GM23248 (cell line): Measurements from ENCODE around the gene VCX3A. TPM values are rescaled to one million over a fixed set of nuclear protein-coding genes. Genes with fewer than 3 reads are reported as not detected.

Experiments
- DNase-seq: peaks from one replicate; pipeline ENCODE4 v3.0.0-alpha.2; 2015
- H2AFZ ChIP-seq: fragments of 200-600 bp; sonication (generic); 2 replicates; pipeline ENCODE4 v1.6.1; 2016; ENCODE audit warnings: antibody characterized with exemption
- H3F3A ChIP-seq: fragments of 200-600 bp; sonication (generic); 2 replicates; pipeline ENCODE4 v1.6.1; 2016; ENCODE audit warnings: mild to moderate bottlenecking, antibody characterized with exemption, mixed run types; ENCODE audit not compliant: insufficient read depth
- H3K27ac ChIP-seq: fragments of 200-600 bp; sonication (generic); 2 replicates; pipeline ENCODE4 v1.5.1; 2016; ENCODE audit warnings: mild to moderate bottlenecking
- H3K27me3 ChIP-seq: fragments of 200-600 bp; sonication (generic); replicated peaks from 2 replicates; pipeline ENCODE4 v1.6.1; 2016; ENCODE audit warnings: mild to moderate bottlenecking; ENCODE audit not compliant: insufficient read depth
- H3K36me3 ChIP-seq: fragments of 200-600 bp; sonication (generic); 2 replicates; pipeline ENCODE4 v1.6.1; 2016; ENCODE audit warnings: low read depth, mild to moderate bottlenecking
- H3K4me1 ChIP-seq: fragments of 200-600 bp; sonication (generic); 2 replicates; pipeline ENCODE4 v1.6.1; 2016; ENCODE audit warnings: mild to moderate bottlenecking; ENCODE audit not compliant: insufficient read depth
- H3K4me2 ChIP-seq: fragments of 200-600 bp; sonication (generic); one replicate; pipeline ENCODE4 v1.6.1; 2016; ENCODE audit warnings: mild to moderate bottlenecking; ENCODE audit not compliant: unreplicated experiment
- H3K4me3 ChIP-seq: fragments of 200-600 bp; sonication (generic); 2 replicates; pipeline ENCODE4 v1.5.1; 2016; ENCODE audit warnings: mild to moderate bottlenecking
- H3K79me2 ChIP-seq: fragments of 200-600 bp; sonication (generic); 2 replicates; pipeline ENCODE4 v1.6.1; 2016; ENCODE audit warnings: mild to moderate bottlenecking; ENCODE audit not compliant: insufficient read depth
- H3K9ac ChIP-seq: fragments of 200-600 bp; sonication (generic); 2 replicates; pipeline ENCODE4 v1.6.1; 2016; ENCODE audit warnings: mild to moderate bottlenecking
- H3K9me2 ChIP-seq: fragments of 200-600 bp; sonication (generic); 2 replicates; pipeline ENCODE4 v1.6.1; 2016; ENCODE audit warnings: mixed run types, mild to moderate bottlenecking, moderate library complexity; ENCODE audit not compliant: insufficient read depth
- H3K9me3 ChIP-seq: fragments of 200-600 bp; sonication (generic); one replicate; pipeline ENCODE4 v1.6.1; 2017; ENCODE audit warnings: low read depth
- H4K20me1 ChIP-seq: fragments of 200-600 bp; sonication (generic); 2 replicates; pipeline ENCODE4 v1.6.0; 2016; ENCODE audit not compliant: insufficient read depth
- EZH2 ChIP-seq: fragments of 200-600 bp; sonication (generic); IDR thresholded peaks from 2 replicates; pipeline ENCODE4 v1.6.1; 2018; ENCODE audit warnings: antibody characterized with exemption, mild to moderate bottlenecking; ENCODE audit not compliant: insufficient read depth, poor library complexity, severe bottlenecking
- EZH2phosphoT487 ChIP-seq: fragments of 200-600 bp; sonication (generic); IDR thresholded peaks from 2 replicates; pipeline ENCODE4 v1.6.1; 2018; ENCODE audit warnings: antibody characterized with exemption, moderate library complexity, mild to moderate bottlenecking, low read depth; ENCODE audit not compliant: insufficient read depth
- WGBS, 2 experiments: methylation state at CpG; one replicate each; pipeline ENCODE4 v1.1.6; 2015 to 2017; ENCODE audit warnings: low lambda C conversion rate in 2 of 2, low coverage in 1 of 2; ENCODE audit errors: missing lambda C conversion rate in 2 of 2; 5-methylcytosine and 5-hydroxymethylcytosine counted together
- in situ Hi-C: fragments of 300-500 bp; cut with MboI; formaldehyde crosslinking; loops from 2 replicates; pipeline ENCODE4 v1.15.0; 2020
- polyA plus RNA-seq: library from polyadenylated mRNA; unstranded; fragments of >200 nt; fragmentation: Nextera tagmentation; extraction: Ambion mirVana; gene quantifications from 2 replicates; pipeline ENCODE4 v1.2.1, GENCODE V29; 2016
- total RNA-seq: library from RNA; depleted of rRNA; stranded (reverse); fragments of >200 nt; shearing (Covaris generic); gene quantifications from 2 replicates; pipeline ENCODE4 v1.2.3, GENCODE V29; 2014

The VCX3A gene
- total and polyA plus RNA-seq, 2 experiments from 2014 or later, result not detected

- Histone ChIP-seq H3K4me3 (no peak overlapping the region), H3K27ac (no peak overlapping the region), H3K79me2 (no peaks in the 10 kb centered on the region), H3K9me2 (no peaks in the 10 kb centered on the region), H2AFZ (no peak overlapping the region), H3K9ac (no peak overlapping the region), H3K4me2 (no peak overlapping the region), H3K9me3 (no peaks in the 10 kb centered on the region), H3K36me3 (no peaks in the 10 kb centered on the region), H3K27me3 (no peaks in the 10 kb centered on the region), H3K4me1 (no peaks in the 10 kb centered on the region), H4K20me1 (no peaks in the 10 kb centered on the region), H3F3A (no peaks in the 10 kb centered on the region)
- in situ Hi-C loops, result no loop called here
- 0% methylated on average over 2 of the region's 2 CpGs for WGBS, 2 experiments
- TF ChIP-seq EZH2 (no peak), EZH2phosphoT487 (no peak)
- DNase-seq, result no peak
These were observed 29.0 kb downstream of the VCX3A start for GRCh38 chrX:6505960-6506359.

- no peaks in the 10 kb centered on the region for H3K27me3 ChIP-seq
- H3K4me2 ChIP-seq, result no peak overlapping the region
- no peaks in the 10 kb centered on the region for H3K9me3 ChIP-seq
- no peaks in the 10 kb centered on the region for H4K20me1 ChIP-seq
- H3K9ac ChIP-seq, result no peak overlapping the region
- H3K4me3 ChIP-seq, result no peak overlapping the region
- in situ Hi-C loops, result no loop called here
- 29 to 53% methylated on average over 1 of the region's 1 CpG for WGBS, 2 experiments
- H3K9me2 ChIP-seq, result no peaks in the 10 kb centered on the region
- H2AFZ ChIP-seq, result no peak overlapping the region
- H3K4me1 ChIP-seq, result no peaks in the 10 kb centered on the region
- H3K79me2 ChIP-seq, result no peaks in the 10 kb centered on the region
- no peaks in the 10 kb centered on the region for H3K36me3 ChIP-seq
- no peaks in the 10 kb centered on the region for H3F3A ChIP-seq
- TF ChIP-seq EZH2phosphoT487 (no peak), EZH2 (no peak)
- H3K27ac ChIP-seq, result no peak overlapping the region
- DNase-seq, result no peak
These were observed 34.2 kb downstream of the VCX3A start for GRCh38 chrX:6500719-6501118.

- Histone ChIP-seq H3K4me1 (no peaks in the 10 kb centered on the region), H3K9me2 (no peaks in the 10 kb centered on the region), H4K20me1 (no peaks in the 10 kb centered on the region), H3F3A (no peaks in the 10 kb centered on the region), H3K79me2 (no peaks in the 10 kb centered on the region), H3K4me2 (no peak overlapping the region), H3K27me3 (no peaks in the 10 kb centered on the region), H3K27ac (no peak overlapping the region), H3K9ac (no peak overlapping the region), H3K9me3 (no peaks in the 10 kb centered on the region), H3K36me3 (no peaks in the 10 kb centered on the region), H2AFZ (no peak overlapping the region), H3K4me3 (no peak overlapping the region)
- WGBS, 2 experiments, result 6 to 8% methylated on average over 2 of the region's 2 CpGs
- TF ChIP-seq EZH2, result no peak
- TF ChIP-seq EZH2phosphoT487, result no peak
- in situ Hi-C loops, result no loop called here
- DNase-seq, result no peak
These were observed 36.6 kb downstream of the VCX3A start for GRCh38 chrX:6498324-6498723.
